NCI-H748 (cell line): ENCODE results near the gene COQ8B.
A peak's percentile ranks its signal among the peaks of the same experiment; 100 is the strongest.

ENCODE experiments used
- DNase-seq: peaks from one replicate; lab custom pipeline; 2025; ENCODE audit not compliant: unreplicated experiment; lab: John Stamatoyannopoulos, UW

COQ8B gene

GRCh38 chr19:40718774-40719391 is 2.2 kb upstream of the COQ8B start:
- DNase-seq: peak; percentile 59

DNA sequence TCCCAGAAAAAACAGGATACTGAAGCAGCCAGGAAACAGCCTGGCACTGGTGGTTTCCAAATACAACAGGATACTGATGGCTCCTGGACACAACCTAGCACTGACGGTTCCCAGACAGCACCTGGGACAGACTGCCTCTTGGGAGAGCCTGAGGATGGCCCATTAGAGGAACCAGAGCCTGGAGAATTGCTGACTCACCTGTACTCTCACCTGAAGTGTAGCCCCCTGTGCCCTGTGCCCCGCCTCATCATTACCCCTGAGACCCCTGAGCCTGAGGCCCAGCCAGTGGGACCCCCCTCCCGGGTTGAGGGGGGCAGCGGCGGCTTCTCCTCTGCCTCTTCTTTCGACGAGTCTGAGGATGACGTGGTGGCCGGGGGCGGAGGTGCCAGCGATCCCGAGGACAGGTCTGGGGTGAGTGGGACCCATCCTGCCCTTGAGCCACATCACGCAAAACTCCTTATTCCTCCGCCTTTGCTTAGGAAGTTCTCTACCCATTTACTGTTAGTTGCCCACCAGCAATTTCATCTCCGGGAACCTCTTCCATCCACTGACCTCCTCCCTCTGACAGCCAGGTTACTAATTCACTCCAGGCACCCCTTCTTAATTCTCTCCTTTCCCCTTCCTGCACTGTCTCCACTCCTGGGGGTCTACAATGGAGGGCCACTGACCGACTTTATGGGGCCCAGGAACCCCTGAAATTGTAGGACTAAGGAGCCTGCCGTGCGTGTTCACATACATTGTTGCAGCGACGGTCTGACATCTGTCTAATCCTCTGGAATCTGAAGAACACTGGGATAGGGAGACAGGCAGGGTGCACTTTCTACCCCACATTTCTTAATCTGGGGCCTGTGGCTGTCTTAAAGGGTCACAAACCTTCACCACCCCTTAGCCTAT is 1.4 kb upstream of the COQ8B start:
- DNase-seq: no peak

DNA sequence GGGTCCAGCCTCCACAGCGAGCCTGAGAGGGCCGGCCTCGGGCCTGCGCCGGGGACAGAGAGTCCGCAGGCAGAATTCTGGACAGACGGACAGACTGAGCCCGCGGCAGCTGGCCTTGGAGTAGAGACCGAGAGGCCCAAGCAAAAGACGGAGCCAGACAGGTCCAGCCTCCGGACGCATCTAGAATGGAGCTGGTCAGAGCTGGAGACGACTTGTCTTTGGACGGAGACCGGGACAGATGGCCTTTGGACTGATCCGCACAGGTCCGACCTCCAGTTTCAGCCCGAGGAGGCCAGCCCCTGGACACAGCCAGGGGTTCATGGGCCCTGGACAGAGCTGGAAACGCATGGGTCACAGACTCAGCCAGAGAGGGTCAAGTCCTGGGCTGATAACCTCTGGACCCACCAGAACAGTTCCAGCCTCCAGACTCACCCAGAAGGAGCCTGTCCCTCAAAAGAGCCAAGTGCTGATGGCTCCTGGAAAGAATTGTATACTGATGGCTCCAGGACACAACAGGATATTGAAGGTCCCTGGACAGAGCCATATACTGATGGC is 716 bp upstream of the COQ8B start:
- DNase-seq: peak; percentile 51

- peak; percentile 52 for DNase-seq
Measured at GRCh38 chr19:40716031-40716481, 630 bp downstream of the COQ8B start.

GRCh38 chr19:40714441-40715299 is 2.0 kb downstream of the COQ8B start:
- peak; percentile 98 for DNase-seq

DNA sequence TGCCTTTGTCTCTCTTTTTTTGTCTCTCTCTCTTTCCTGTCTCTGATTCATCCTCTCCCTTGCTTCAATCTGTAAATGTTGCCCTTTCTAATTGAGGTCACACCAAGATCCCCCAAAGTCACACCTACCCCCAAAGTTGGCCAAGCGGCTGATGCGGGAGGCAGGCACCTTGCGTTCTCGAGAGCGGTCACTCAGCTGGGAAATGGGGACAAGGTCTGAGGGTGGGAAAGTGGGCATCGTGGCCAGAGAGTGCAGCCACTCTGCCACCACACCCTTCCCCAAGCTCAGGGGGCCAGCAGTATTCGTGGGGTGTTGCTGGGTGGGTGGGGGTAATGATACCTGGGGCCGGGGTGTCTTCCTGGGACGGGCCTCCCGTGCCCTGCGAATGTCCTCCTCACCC is 2.7 kb downstream of the COQ8B start:
- no peak for DNase-seq

- DNase-seq: no peak
Measured at GRCh38 chr19:40709817-40710216, 6.9 kb downstream of the COQ8B start.

GRCh38 chr19:40707615-40708014 is 9.1 kb downstream of the COQ8B start:
- DNase-seq: no peak

DNA sequence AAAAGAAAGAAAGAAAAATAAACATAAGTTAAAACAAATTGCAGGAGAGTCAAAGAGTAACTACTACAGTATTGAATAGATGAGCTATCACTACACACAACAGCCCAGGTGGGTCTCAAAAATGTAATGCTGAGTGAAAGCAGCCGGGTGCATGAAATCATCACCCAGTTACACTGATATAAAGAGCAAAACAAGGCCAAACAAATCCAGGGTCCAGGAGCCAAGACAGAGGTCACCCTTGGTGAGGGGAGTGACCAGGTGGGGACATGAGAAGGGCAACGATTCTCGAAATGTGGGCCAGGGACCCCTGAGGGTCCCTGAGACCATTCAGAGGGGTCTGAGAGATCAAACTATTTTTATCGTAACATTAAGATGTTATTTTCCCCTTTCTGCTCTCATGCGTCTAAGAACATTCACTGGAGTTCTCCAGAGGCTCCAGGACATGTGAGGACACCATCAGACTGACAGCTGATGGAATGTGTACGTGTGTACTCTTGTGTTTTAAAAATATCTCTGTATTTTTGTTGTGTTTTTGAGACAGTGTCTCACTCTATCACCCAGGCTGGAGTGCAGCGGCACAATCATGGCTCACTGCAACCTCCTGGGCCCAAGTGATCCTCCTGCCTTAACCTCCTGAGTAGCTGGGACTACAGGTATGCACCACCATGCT is 10.6 kb downstream of the COQ8B start:
- DNase-seq: no peak

- no peak for DNase-seq
Measured at GRCh38 chr19:40705362-40705651, 11.4 kb downstream of the COQ8B start.

DNA sequence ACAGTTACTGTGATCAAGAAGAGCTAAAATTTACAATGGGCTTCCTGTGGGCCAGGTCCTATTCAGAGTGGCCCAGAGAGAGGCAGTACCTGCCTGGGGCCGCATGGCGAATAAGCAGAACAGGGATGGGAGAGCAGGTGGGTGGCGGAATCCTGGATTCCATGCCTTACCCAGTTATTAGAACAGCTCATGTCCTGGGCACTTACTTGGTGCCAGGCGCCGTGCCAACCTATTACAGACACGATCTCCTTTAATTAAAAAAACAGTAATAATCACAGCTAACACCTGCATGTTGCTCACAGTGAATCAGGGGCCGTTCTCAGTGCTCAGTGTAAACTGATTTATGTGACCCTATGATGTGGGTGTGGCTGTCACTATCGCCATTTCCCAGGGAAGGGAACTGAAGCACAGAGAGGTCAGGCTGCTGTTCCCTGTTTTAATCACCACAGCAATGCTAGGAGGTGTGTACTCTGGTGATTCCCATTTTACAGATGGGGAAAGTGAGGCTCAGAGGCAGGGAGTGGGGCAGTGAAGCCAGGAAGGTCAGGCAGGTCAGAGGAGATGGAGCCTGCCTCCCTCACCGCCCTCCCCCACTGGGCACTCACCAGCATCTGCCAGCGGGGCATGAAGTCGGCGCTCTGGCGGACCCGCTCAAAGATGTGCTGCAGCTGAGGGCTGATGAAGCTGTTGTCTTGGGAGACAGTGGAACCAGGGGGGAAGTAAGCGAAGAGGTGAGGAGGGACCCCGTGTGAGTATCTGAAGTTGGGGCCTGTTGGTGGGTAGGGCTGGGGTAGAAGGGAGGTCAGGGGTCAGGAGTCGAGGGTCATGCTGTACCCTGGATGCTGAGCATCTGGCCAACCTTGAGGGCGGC is 12.0 kb downstream of the COQ8B start:
- no peak for DNase-seq

DNA sequence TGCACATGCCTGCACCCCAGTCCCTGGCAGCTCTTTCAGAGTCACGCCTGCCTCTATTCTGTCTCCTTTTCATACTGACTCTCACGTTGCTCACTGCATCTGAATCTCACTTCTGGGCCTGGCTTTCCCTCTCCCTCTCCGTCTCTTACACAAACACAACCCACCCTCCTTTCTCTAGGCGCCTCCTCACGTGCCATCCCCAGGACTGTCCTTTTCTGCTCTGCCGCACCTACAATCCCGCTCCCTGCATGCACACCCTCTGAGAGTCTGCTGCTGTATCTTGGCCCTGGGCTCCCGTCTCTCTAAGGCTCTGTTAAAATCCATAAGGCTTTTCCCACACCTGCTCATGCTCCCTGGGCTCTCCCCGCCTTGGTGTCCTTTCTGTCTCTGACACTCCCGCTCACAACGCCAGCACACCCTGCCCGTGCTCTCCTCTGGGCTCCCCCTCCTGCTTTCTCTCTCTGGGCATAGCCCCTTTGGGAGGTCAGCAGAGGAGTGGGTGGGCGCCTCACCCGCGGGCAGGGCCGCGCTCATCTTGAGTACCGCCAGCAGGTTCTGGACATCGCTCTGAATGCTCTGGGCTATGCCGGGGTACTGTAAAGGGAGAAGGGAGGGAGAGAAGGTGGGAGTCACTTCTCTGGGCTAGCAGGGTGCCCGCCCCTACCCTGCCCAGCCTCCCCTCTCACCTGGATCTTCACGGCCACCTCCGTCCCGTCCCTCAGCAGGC is 13.5 kb downstream of the COQ8B start:
- no peak for DNase-seq

DNA sequence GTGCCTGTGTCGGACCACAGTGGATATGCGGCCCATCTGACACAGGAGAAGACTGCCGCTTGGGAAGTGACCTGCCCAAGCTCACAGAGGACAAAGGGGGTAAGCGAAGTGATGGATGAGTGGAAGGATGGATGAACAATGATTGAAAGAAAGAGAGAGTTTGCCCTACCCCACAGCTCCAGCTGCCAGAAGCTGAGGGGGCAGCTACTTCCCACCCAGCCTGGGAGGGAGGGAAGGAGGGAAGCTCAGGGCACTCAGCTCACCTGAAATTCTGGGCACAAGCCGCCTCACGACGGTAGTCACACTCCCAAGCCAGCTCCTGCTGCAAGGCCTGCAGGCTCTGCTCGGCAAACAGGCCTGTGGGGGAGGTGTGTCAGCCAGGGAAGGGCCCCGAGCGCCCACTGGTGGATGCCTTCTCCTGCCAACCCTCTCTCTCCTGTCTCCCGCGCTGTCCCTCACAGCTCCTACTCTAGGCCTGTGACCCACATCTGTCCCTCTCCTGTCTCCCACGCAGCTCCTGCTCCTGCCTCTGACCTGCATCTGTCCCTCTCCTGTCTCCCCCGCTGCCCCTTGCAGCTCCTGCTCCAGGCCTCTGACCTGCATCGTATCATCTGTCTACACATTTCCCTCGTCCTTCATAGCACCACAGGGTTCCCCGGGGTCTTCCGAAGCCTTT is 14.2 kb downstream of the COQ8B start:
- no peak for DNase-seq

GRCh38 chr19:40701758-40702157 is 14.9 kb downstream of the COQ8B start:
- DNase-seq: no peak

DNA sequence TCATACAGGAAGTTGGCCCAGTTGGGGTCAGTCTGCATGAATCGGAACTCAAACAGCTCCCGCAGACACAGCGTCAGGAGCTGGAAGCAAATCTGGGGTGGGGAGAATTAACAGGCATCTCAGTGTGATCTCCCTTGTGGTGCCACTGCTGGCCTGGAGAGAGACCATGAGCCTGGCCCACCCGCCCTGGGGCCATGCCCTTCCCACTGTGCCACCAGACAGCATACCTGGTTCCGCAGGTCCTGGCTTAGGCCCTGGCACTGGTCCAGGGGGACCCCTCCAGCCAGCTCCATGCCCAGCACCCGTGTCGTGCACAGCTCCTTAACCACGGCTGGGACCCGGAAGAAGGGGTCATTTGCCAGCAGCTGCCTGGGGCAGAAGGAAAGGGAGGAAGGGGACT is 16.6 kb downstream of the COQ8B start:
- DNase-seq: no peak

DNA sequence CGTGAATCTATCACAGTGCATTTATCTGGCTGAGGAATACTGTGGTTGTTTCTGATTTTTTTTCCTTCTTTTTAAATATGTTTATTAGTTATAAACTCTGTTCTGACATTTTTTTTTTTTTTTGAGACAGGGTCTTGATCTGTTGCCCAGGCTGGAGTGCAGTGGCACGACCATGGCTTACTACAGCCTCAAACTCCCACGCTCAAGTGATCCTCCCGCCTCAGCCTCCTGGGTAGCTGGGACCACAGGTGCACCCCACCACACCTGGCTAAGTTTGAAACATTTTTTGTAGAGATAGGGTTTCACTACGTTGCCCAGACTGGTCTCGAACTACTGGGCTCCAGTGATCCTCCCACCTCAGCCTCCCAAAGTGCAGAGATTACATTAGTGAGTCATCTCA is 19.7 kb downstream of the COQ8B start:
- no peak for DNase-seq

GRCh38 chr19:40695881-40696280 is 20.8 kb downstream of the COQ8B start:
- no peak for DNase-seq

DNA sequence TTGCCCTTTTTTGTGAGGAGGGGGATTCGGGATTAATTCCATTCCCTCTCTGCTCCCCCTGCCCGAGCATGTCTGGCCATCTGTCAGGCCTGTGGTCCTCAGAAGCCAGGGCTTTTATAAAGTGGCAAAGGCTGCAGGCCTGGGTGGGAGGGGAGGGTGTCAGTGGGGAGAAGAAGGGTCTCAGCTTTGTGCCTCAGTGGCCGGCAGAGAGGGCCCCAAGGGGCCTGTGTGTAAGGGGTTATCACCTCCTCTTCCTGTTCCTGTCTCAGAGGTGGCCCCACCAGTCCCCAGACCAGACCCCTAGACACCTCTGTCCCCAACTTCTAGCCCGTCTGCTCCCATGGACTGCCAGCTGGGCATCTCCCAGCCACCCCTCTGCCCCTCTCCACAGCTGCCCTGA is 22.8 kb downstream of the COQ8B start:
- no peak for DNase-seq
